GM18526 (cell line): ENCODE data around the gene LRRTM3.

Experiments
- POLR2A ChIP-seq: IDR thresholded peaks from 3 replicates; pipeline ENCODE4 v1.6.1; 2011; ENCODE audit not compliant: insufficient read length; ENCODE audit errors: extremely low read depth

Gene LRRTM3

DNA sequence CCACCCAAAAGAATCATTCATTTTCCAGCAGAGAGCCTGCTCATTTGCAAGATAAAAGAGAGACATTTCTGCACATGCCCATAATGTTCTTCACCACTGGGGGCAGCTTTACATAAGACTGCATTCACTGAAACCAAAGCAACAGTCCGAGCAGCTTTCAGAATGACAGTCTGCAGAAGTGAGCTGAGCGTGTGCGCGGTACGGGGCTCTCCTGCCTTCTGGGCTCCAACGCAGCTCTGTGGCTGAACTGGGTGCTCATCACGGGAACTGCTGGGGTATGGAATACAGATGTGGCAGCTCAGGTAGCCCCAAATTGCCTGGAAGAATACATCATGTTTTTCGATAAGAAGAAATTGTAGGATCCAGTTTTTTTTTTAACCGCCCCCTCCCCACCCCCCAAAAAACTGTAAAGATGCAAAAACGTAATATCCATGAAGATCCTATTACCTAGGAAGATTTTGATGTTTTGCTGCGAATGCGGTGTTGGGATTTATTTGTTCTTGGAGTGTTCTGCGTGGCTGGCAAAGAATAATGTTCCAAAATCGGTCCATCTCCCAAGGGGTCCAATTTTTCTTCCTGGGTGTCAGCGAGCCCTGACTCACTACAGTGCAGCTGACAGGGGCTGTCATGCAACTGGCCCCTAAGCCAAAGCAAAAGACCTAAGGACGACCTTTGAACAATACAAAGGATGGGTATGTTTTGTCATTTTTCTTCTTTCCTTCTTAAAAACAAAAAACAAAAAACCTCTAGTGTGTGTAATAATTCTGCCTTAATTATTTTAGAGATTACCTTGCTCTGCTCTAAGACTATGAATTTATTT lies at the start of gene LRRTM3:
TSS of gene LRRTM3 (plus strand) at position 141 of the 820 bp plus-strand sequence.
- TF ChIP-seq POLR2A: no peak

DNA sequence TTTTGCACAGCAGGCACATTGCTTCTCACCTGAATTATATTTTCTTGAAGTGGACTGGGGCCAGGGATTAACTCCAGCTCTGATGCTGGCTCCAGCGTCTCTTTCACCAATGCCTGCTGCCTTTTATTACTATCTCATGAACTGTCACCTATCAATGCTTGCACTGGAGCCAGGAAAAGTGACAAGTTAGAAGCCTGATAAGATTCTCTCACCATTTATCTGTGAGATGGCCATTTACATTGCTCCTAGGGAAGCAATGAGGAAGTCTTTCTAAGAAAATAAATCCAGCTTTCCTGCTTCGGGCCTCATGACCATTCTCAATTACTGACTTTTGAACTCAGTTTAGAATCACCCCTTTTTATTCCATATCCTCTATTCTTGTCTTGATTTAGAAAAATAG lies 48.5 kb upstream of the LRRTM3 start:
- TF ChIP-seq POLR2A: no peak

DNA sequence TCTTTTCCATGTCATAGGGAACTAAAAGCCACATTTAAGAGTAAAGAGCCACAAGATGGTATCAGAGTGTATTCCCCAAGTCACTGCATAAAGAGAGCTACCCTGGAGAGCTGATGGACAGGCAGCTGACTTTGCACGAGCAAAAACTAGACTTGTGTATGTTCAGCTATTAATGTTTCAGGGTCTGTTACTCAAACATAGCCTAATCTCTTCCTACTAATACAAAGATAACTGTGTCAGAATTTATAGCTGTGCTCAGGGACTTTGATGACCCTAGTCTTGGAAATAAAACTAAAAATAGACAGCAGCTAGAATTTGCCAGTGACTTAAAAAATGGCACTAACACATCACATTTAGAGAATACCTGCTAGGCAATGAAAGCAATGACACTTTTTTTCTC lies 45.5 kb upstream of the LRRTM3 start:
- TF ChIP-seq POLR2A: no peak

DNA sequence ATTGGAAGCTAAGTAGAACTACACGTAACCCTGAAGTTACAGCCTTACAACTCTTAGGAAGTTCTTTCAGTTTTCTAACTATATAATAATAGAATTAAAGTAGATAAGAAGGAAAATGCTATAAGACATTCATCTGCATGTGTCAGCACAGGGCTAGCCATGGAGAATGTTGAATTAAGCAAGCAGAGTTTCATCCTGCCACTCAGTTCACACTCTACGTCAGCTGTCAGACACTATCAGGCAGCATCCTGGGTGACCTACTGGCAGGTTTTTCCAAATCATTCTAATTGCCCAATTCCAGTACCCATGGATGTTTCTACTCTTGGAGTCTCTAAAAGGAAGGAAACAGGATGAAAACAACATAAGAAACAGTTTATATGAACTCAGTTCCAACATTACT lies 45.0 kb upstream of the LRRTM3 start:
- TF ChIP-seq POLR2A: no peak

DNA sequence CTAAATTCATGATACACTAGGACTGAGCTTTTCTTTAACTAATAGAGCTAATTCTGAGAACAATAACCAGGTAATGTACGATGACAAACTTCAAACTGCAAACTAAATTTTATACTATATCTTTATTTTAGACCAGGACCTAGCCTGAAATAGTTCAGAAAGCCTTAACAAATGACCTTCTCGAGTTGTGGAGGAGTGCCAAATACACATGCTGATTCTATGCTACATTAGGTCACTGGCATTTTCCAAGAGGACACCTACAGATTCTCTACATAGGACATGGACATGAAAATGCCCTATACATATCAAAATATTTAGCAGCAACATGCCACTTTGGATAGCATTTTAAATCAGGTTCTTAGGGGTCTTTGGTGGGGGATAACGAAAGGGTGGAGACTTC lies 44.0 kb upstream of the LRRTM3 start:
- no peak for TF ChIP-seq POLR2A

DNA sequence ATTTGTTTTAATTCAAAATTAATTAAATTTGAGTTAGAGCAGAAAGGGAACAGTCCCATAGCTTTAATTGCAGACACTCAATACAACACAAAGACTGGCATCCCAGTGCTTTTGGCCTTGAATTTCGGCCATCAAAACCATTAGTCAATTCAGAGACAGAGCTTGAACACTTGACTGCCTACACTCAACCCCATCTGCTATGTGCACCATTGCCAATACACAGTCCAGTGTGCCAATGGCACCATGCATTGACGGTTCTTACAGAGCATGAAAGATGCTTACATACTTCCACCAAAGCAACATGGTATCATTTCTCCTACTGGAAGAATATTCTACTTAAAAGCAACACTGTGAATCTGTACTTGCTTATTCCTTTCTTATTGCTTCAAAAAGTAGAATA lies 43.6 kb upstream of the LRRTM3 start:
- TF ChIP-seq POLR2A: no peak

DNA sequence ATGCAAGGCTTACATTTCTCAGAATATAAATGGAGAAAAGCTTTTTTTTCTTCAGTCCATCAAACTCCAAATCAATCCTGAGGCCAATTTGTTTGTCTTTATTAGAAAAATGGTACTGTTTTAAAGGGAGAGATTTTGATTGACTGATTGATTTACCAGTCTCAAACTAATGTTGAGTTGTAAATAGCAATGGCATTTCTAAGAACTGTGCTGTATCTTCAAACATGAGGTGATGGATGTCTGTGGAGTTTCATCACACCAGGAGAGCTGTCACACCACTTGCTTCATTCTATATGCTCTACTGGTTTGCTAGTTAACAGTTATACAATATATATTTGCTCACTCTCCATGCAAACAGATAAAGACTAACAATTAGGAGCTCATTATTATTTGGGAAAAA lies 39.0 kb upstream of the LRRTM3 start:
- TF ChIP-seq POLR2A: no peak

DNA sequence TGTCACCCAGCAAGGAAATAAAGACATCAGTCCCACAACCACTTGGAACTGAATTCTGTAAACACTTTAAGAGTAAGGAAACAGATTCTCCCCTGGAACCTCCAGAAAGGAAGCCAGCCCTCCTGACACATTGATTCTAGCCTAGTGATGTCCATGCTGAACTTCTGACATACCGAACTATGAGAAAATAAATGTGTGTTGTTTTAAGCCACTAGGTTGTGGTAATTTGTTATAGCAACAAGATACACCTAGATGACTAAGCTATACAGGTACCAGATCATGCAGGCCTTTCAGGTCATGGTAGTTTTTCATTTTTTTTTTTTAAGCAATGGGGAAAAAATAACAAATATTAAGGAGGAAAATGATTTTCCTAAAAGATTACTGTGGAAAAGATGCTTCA lies 37.6 kb upstream of the LRRTM3 start:
- TF ChIP-seq POLR2A: no peak

DNA sequence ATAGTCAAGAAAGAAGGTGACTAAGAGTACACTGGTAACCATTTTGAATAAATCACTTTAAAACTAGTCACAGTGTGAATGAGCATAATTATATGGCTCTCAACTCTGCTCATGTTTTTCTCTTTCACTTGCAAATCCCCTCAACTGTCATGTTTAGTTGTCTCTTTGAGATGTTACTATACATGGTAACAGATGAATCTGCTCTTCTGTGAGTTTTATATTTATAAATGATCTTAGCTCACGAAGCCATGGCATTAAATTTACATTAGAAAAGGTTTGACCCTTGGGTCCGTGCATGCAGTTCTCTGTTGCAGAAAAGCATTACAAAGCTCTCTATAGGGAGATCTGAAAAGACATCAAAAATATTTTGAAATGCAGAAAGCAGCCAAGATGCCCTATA lies 33.0 kb upstream of the LRRTM3 start:
- no peak for TF ChIP-seq POLR2A

DNA sequence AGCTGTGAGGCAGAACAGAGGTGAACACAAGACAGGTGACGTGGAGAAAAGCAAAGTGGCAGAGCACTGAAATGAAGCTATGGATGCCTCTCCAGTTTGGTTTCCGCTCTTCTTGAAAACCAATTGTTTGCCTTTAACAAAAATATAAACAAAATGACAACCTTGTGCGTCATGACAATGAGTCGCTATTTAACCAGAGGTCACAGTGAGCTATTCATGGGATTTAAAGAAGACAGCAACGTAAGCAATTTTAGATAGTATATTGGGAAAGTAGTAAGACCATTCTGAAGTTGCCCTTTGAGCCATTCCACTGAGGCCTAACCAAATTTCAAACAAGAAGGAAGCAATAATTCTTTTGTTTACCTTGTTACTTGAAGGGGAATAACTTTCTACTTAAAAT lies 15.2 kb upstream of the LRRTM3 start:
- no peak for TF ChIP-seq POLR2A

DNA sequence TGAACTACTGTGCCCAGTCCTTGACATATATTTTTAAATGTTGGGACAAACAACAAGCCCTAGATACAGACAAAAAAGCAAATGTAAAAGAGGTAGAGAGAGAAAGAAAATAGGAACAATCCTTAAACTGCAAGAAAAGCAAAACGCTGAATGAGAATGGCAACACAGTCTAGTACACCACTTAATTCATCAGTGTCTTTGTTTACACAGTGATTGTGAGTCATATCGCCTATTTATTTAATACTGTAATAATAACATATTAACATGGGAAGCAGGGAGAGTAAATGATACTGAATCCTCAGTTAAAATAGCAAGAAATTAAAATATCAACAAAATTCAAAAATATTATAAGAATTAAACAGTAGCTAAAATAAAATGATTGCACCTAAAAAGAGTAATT lies 9.8 kb upstream of the LRRTM3 start:
- no peak for TF ChIP-seq POLR2A

DNA sequence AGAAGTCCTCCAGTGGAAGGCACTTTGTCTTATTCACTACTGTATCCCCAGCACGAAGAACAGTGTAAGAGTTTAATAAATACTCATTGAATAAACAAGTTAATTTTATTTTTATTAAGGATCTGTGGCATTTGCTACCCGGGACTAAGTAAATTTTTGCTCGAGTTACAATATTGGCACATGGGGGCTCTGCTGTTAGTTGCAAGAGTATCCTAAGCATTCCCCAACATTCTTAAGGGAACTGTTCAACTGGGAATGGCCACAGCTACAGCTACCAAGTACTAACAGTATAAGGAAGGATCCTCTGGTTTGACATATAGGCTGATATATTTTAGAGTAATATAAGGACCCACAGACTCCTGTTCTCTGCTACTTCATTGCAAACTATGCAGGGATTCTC lies 8.7 kb upstream of the LRRTM3 start:
- TF ChIP-seq POLR2A: no peak

DNA sequence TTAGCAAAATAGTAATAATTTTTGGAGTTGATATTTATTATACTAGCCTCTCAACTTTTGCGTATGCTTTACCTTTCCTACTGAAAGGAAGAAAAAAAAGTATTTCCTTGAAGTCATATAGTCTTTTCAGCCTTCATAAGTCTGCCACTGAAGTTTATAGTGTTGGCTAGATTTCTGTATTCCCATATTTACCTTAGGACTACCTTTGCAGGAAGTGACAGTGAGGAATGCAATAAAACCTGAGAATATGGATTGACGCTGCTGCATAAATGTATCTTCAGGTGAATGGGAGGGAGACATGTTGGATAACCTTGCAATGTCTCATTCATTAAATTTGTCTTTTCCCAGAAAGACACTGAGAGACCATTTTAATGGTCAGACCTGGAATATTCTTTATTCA lies 6.6 kb upstream of the LRRTM3 start:
- no peak for TF ChIP-seq POLR2A

DNA sequence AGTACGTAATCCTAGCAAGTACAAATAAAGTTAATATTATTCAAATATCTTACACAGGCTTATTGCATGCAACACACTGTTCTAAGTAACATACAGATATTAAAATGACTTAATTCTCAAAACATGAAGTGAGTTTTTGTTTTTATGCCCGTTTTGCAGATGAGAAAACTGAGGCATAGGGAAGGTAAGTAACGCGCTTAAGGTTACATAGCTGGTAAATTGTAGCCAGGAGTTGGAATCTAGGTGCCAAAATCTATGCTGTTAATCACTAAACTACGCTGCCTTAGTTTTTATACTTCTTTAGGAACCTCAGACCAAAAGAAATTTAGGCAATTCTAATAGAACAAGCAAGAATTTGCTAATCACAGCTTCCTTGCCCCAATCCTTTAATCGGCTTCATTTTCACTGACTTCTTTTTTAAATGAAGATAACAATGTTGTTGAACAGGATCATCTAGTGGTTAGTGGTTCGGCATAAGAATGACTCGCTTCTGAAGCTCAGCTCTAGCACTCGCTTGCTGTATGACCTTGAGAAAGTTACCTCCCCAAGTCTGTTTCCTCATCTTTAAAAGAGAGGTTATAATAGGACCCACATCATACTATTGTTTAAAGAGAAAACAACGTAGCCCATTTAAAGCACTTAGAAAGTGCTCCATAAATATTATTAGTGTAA lies 1.0 kb upstream of the LRRTM3 start:
- TF ChIP-seq POLR2A: no peak

DNA sequence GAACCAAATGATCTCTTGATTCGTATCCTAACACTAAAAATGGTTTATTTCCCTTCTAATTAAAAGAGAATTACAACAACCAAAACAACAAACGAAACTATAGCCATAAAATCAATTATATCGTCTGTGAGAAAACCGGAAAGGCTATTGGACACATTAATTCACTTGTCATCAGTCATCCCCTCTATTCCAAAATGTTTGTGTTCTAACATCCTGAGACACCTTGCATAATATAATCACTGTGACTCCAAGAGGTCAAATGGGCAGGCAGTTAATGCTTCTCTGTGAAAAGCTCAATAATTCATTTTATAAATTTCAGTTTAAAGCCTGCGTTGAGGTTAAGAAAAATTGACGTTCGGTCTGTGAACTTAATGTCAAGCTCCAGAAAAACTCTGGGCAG lies 463 bp upstream of the LRRTM3 start:
- TF ChIP-seq POLR2A: no peak

DNA sequence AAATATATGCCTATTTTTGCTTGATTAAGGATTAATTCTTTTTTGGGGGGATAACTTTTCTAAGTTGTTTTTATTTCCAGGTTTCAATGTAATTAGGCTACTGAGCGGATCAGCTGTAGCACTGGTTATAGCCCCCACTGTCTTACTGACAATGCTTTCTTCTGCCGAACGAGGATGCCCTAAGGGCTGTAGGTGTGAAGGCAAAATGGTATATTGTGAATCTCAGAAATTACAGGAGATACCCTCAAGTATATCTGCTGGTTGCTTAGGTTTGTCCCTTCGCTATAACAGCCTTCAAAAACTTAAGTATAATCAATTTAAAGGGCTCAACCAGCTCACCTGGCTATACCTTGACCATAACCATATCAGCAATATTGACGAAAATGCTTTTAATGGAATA lies 1.0 kb downstream of the LRRTM3 start:
- no peak for TF ChIP-seq POLR2A
